Spinal cord (tissue), 10 donors: ENCODE results near the gene STOML3. TPM values are rescaled to one million over a fixed set of nuclear protein-coding genes. Genes with fewer than 3 reads are reported as not detected.
A peak's percentile ranks its signal among the peaks of the same experiment; 100 is the strongest.

Experiments used
- DNase-seq, 6 donors: peaks; one replicate each; pipeline versions ENCODE4 v3.0.0 to v3.0.0-alpha.2; 2013 to 2015; ENCODE audit warnings: low spot score in 6 of 6, low read depth in 4 of 6
- H3K27ac ChIP-seq: one replicate; pipeline ENCODE4 v1.5.1; 2013; ENCODE audit warnings: low read depth, low read length, control low read depth
- H3K27me3 ChIP-seq: one replicate; pipeline ENCODE4 v1.6.1; 2013; ENCODE audit warnings: low read length; ENCODE audit not compliant: control insufficient read depth, insufficient read depth
- H3K36me3 ChIP-seq: one replicate; pipeline ENCODE4 v1.6.1; 2013; ENCODE audit warnings: low read length; ENCODE audit not compliant: control insufficient read depth, insufficient read depth
- H3K4me1 ChIP-seq: one replicate; pipeline ENCODE4 v1.6.1; 2013; ENCODE audit warnings: low read length; ENCODE audit not compliant: control insufficient read depth, insufficient read depth
- H3K4me3 ChIP-seq: one replicate; pipeline ENCODE4 v1.5.1; 2013; ENCODE audit warnings: low read depth, low read length, control low read depth
- H3K9me3 ChIP-seq: one replicate; pipeline ENCODE4 v1.6.1; 2013; ENCODE audit warnings: low read length; ENCODE audit not compliant: control insufficient read depth, insufficient read depth
- WGBS: methylation state at CpG from one replicate; pipeline ENCODE4 v1.1.5; 2013; ENCODE audit warnings: missing lambda C conversion rate; ENCODE audit not compliant: insufficient coverage; 5-methylcytosine and 5-hydroxymethylcytosine counted together
- polyA plus RNA-seq, 2 donors: library from polyadenylated mRNA; unstranded; fragments of 120-200 nt; gene quantifications; one replicate each; pipeline ENCODE4 v1.2.1, GENCODE V29; 2013; ENCODE audit not compliant: insufficient read length in 2 of 2
- total RNA-seq, 2 donors: library from RNA; depleted of rRNA in 1 of 2; stranded (reverse); fragments of 120-200 nt in 1 of 2; fragments of >200 nt in 1 of 2; gene quantifications; one replicate each; pipeline versions ENCODE4 v1.2.3 to v1.2.4, GENCODE V29; 2013 to 2014
- donor health status: healthy.

Gene STOML3
- total and polyA plus RNA-seq, 4 donors: 0.69 to 4.4 (median 2.0) TPM

DNA sequence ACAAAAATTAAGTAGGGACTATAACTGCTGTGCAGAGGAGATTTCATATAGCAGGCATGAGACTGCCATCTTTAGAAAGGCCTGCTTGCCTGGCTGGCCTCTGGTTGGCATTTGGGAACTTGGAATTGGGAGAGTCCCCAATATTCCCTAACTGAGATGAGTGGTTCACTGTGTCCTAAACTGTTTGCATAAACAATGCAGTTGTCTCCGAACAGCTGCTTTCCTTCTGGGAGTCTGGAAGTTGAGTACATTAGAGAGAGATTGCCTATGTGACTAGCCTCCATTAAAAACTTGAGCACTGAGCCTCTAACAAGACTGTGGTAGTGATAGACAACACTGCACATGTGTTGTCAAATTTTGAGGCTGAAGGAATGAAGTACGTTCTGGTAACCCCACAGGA lies 47.4 kb downstream of the STOML3 start:
- 86% methylated on average over 1 of the region's 2 CpGs for WGBS
- H3K27me3 ChIP-seq: no peaks in the 10 kb centered on the region

DNA sequence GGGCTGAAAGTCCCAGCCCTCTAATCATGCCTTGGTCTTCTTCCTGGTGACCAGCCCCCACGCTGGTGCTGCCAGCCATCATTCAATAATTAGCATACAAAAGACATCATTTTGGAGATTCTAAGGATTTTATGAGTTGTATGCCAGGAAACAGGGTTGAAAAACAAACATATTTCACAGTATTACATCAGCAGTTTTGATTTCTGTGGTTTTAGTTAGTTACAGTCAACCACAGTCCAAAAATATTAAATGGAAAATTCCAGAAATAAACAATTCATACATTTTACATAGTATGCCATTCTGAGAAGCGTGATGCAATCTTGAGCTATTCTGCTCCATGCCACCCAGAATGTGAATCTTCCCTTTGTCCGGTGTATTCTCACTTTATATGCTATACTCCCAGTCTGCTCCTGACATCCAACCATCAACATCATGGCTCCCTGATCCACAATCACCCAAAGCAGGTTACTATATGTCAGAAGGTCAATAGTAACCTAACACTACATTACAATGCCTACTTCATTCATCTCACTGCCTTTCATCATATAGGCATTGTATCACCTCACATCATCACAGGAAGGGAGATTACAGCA lies 49.2 kb downstream of the STOML3 start:
- WGBS: 92% methylated on average over 2 of the region's 3 CpGs
- Histone ChIP-seq H3K4me1 (no peaks in the 10 kb centered on the region), H3K27me3 (no peaks in the 10 kb centered on the region), H3K27ac (no peak overlapping the region), H3K9me3 (no peaks in the 10 kb centered on the region), H3K36me3 (no peaks in the 10 kb centered on the region), H3K4me3 (no peak overlapping the region)
- DNase-seq: no peak

More for the DNA sequence above, 47.4 kb downstream of the STOML3 start:
- H3K27ac ChIP-seq: no peak overlapping the region
- no peaks in the 10 kb centered on the region for H3K9me3 ChIP-seq
- no peaks in the 10 kb centered on the region for H3K36me3 ChIP-seq
- DNase-seq: peak in 1 of 6 donors; percentile 5
- H3K4me3 ChIP-seq: no peak overlapping the region
- H3K4me1 ChIP-seq: no peaks in the 10 kb centered on the region

DNA sequence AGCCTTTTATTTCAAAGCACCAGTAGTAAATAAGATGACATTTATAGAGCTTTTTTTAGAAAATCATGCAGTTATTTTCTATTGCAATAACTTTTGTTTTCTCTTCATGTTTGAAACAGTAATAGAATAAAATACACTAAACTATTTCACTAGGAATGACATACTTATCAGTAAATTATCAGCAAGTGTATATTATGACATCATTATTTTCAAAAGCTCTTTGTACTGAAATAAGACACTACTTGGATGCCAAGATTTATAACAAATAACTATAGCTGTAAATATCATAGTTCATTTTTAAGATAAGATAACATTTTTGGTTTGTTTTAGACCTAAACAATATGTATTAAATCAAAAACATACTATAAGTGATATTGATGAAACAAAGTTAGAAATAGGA lies 56.8 kb downstream of the STOML3 start:
- H3K4me1 ChIP-seq: no peaks in the 10 kb centered on the region
- H3K4me3 ChIP-seq: no peak overlapping the region
- DNase-seq: no peak

DNA sequence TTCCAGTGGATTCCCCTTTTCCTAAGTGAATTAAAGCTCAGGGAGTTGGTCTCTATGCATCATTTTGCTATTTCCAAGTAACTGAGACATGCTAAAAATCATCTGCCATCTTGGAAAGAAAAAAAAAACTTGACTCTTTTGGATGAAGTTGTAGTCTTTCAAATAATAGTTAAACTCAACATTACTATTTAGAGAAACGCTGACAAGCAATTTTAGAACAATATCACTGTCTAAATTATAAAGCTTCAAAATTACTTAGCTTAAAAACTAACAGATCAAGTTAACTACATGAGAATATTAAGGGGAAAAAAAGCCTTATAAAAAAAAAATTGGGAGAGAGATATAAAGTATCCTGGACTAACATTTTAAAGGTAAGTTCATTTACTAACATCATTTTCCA lies 68.5 kb downstream of the STOML3 start:
- WGBS: no CpG with 5 or more reads among the region's 1 CpG
- H3K4me3 ChIP-seq: no peak overlapping the region
- no peak overlapping the region for H3K27ac ChIP-seq
- no peak for DNase-seq
- no peaks in the 10 kb centered on the region for H3K27me3 ChIP-seq
- H3K9me3 ChIP-seq: no peaks in the 10 kb centered on the region
- no peaks in the 10 kb centered on the region for H3K4me1 ChIP-seq
- H3K36me3 ChIP-seq: no peaks in the 10 kb centered on the region

More for the DNA sequence above, 56.8 kb downstream of the STOML3 start:
- Histone ChIP-seq H3K27me3 (no peaks in the 10 kb centered on the region), H3K9me3 (no peaks in the 10 kb centered on the region), H3K36me3 (no peaks in the 10 kb centered on the region), H3K27ac (no peak overlapping the region)

DNA sequence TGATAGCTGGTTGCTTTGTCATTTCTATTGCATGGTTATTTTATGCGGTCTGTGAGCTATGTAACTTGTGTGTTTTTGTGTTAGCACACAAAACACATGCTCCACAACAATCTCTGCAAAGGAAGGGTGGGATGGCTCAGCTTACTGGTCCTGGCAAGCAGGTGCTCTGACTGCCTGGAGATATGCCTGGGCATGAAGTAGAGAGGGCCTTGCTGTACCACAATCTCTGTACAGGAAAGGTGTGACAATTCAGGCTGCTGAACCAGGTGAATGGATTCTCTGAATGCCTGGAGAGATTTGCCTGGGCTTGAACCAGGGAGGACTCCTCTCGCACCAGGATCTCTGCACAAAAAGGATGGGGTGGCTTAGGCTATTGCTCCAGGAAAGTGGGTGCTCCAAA lies 69.5 kb downstream of the STOML3 start:
- Histone ChIP-seq H3K36me3 (no peaks in the 10 kb centered on the region), H3K27ac (no peak overlapping the region), H3K27me3 (no peaks in the 10 kb centered on the region), H3K4me1 (no peaks in the 10 kb centered on the region), H3K9me3 (no peaks in the 10 kb centered on the region), H3K4me3 (no peak overlapping the region)
- WGBS: 100% methylated on average over 1 of the region's 2 CpGs
- no peak for DNase-seq

Other genes with a start within 250 kb of the STOML3 start
- 10 to 100 TPM; 19.0 to 34.3 TPM for gene PROSER1, start 47.3 kb upstream of the STOML3 start, total RNA-seq
- gene PROSER1, start 47.3 kb upstream of the STOML3 start, polyA plus RNA-seq: 10 to 100 TPM; 30.0 to 33.2 TPM
- 10 to 100 TPM; 36.6 to 40.3 TPM for gene NHLRC3, start 47.6 kb upstream of the STOML3 start, total RNA-seq
- gene NHLRC3, start 47.6 kb upstream of the STOML3 start, polyA plus RNA-seq: 10 to 100 TPM; 28.1 to 31.9 TPM